GM12891 (cell line): ENCODE results near the gene ZBTB16.

Experiments used
- DNase-seq: peaks from one replicate; pipeline ENCODE4 v3.0.0; 2011; ENCODE audit warnings: low spot score; ENCODE audit not compliant: insufficient read length
- FAIRE-seq: peaks from 2 replicates; lab custom pipeline; 2011; peaks lifted over from hg19 to GRCh38; lab: Jason Lieb, UNC
- PAX5 ChIP-seq: IDR thresholded peaks from 2 replicates; pipeline ENCODE4 v1.6.1; 2011; ENCODE audit warnings: low read length, moderate library complexity, mild to moderate bottlenecking; ENCODE audit not compliant: insufficient read depth, severe bottlenecking
- POLR2A ChIP-seq: IDR thresholded peaks from 2 replicates; pipeline ENCODE4 v1.6.1; 2011; ENCODE audit warnings: low read depth, low read length, control low read depth
- POLR2AphosphoS5 ChIP-seq: IDR thresholded peaks from 2 replicates; pipeline ENCODE4 v1.6.1; 2011; ENCODE audit warnings: low read depth, low read length, control low read depth
- POU2F2 ChIP-seq: IDR thresholded peaks from 2 replicates; pipeline ENCODE4 v1.6.1; 2011; ENCODE audit warnings: low read depth, mild to moderate bottlenecking, control low read depth, low read length, moderate library complexity
- SPI1 ChIP-seq: IDR thresholded peaks from 2 replicates; pipeline ENCODE4 v1.6.1; 2011; ENCODE audit warnings: low read depth, low read length, control low read depth
- TAF1 ChIP-seq: IDR thresholded peaks from 2 replicates; pipeline ENCODE4 v1.6.1; 2011; ENCODE audit warnings: low read depth, low read length, control low read depth

The ZBTB16 gene

GRCh38 chr11:114243461-114244372 lies 184.2 kb downstream of the ZBTB16 start:
- FAIRE-seq: no peak
- no peak for DNase-seq
- TF ChIP-seq POU2F2 (no peak), TAF1 (no peak), POLR2A (no peak)

- no peak for FAIRE-seq
- DNase-seq: no peak
These were observed 185.3 kb downstream of the ZBTB16 start for GRCh38 chr11:114244726-114245394.

GRCh38 chr11:114246321-114247069 lies 187.0 kb downstream of the ZBTB16 start:
- no peak for TF ChIP-seq PAX5
- no peak for TF ChIP-seq SPI1
- no peak for TF ChIP-seq POLR2A
- no peak for TF ChIP-seq POU2F2
- TF ChIP-seq POLR2AphosphoS5: no peak
- no peak for TF ChIP-seq TAF1
- no peak for FAIRE-seq
- no peak for DNase-seq

More at GRCh38 chr11:114244726-114245394, 185.3 kb downstream of the ZBTB16 start:
- TF ChIP-seq PAX5 (no peak), TAF1 (no peak), POU2F2 (no peak), POLR2A (no peak), POLR2AphosphoS5 (no peak), SPI1 (no peak)

GRCh38 chr11:114247070-114247789 lies 187.7 kb downstream of the ZBTB16 start:
- DNase-seq: no peak
- FAIRE-seq: no peak
- no peak for TF ChIP-seq POU2F2
- TF ChIP-seq PAX5: no peak
- no peak for TF ChIP-seq SPI1
- no peak for TF ChIP-seq POLR2AphosphoS5
- no peak for TF ChIP-seq TAF1
- no peak for TF ChIP-seq POLR2A

GRCh38 chr11:114250180-114250579 lies 190.7 kb downstream of the ZBTB16 start:
- no peak for DNase-seq
- no peak for FAIRE-seq
- TF ChIP-seq POLR2A (no peak), TAF1 (no peak), POU2F2 (no peak), PAX5 (no peak), SPI1 (no peak), POLR2AphosphoS5 (no peak)

- DNase-seq (no peak), FAIRE-seq (no peak)
- TF ChIP-seq PAX5: no peak
- no peak for TF ChIP-seq POLR2AphosphoS5
- TF ChIP-seq TAF1: no peak
- no peak for TF ChIP-seq POU2F2
- TF ChIP-seq SPI1: no peak
- TF ChIP-seq POLR2A: no peak
These were observed 191.7 kb downstream of the ZBTB16 start for GRCh38 chr11:114250993-114251814.

GRCh38 chr11:114251815-114252337 lies 192.4 kb downstream of the ZBTB16 start:
- DNase-seq: no peak
- FAIRE-seq: no peak
- TF ChIP-seq PAX5 (no peak), POLR2AphosphoS5 (no peak), POU2F2 (no peak), POLR2A (no peak), SPI1 (no peak), TAF1 (no peak)

- no peak for FAIRE-seq
- TF ChIP-seq TAF1 (no peak), POU2F2 (no peak), PAX5 (no peak), SPI1 (no peak), POLR2A (no peak), POLR2AphosphoS5 (no peak)
- no peak for DNase-seq
These were observed 193.3 kb downstream of the ZBTB16 start for GRCh38 chr11:114252767-114253166.
